Activated gamma-delta T cell (primary cell): Measurements from ENCODE around the gene ATF7.
"Not testable (repeated sequence)": the region's sequence is repeated elsewhere in the genome, so short reads cannot be mapped to it uniquely, and the experiment has no call there.

Experiments
- DNase-seq: peaks from one replicate; lab custom pipeline; 2025; lab: John Stamatoyannopoulos, UW

Gene ATF7

GRCh38 chr12:53564941-53565340, 61.2 kb downstream of the ATF7 start:
- no peak for DNase-seq

GRCh38 chr12:53564278-53564677, 61.9 kb downstream of the ATF7 start:
- no peak for DNase-seq

GRCh38 chr12:53563452-53564028, 62.6 kb downstream of the ATF7 start:
- DNase-seq: no peak

- DNase-seq: no peak
Observed at GRCh38 chr12:53561590-53561953, 64.6 kb downstream of the ATF7 start.

- DNase-seq: no peak
Observed at GRCh38 chr12:53560912-53561589, 65.1 kb downstream of the ATF7 start.

GRCh38 chr12:53560351-53560750, 65.8 kb downstream of the ATF7 start:
- DNase-seq: no peak

GRCh38 chr12:53558631-53559030, 67.6 kb downstream of the ATF7 start:
- DNase-seq: no peak

- DNase-seq: no peak
Observed at GRCh38 chr12:53552361-53553327, 73.5 kb downstream of the ATF7 start.

- no peak for DNase-seq
Observed at GRCh38 chr12:53551889-53552291, 74.3 kb downstream of the ATF7 start.

GRCh38 chr12:53550595-53550994, 75.6 kb downstream of the ATF7 start:
- no peak for DNase-seq

- not testable (repeated sequence) for DNase-seq
Observed at GRCh38 chr12:53550131-53550530, 76.1 kb downstream of the ATF7 start.

- not testable (repeated sequence) for DNase-seq
Observed at GRCh38 chr12:53548354-53548753, 77.8 kb downstream of the ATF7 start.

- DNase-seq: no peak
Observed at GRCh38 chr12:53543539-53543938, 82.6 kb downstream of the ATF7 start.

- no peak for DNase-seq
Observed at GRCh38 chr12:53539526-53539925, 86.7 kb downstream of the ATF7 start.

GRCh38 chr12:53538209-53538689, 87.9 kb downstream of the ATF7 start:
- no peak for DNase-seq

- no peak for DNase-seq
Observed at GRCh38 chr12:53536962-53537361, 89.2 kb downstream of the ATF7 start.

GRCh38 chr12:53533471-53533870, 92.7 kb downstream of the ATF7 start:
- no peak for DNase-seq

GRCh38 chr12:53532524-53533445, 93.4 kb downstream of the ATF7 start:
- DNase-seq: no peak

- no peak for DNase-seq
Observed at GRCh38 chr12:53532021-53532420, 94.2 kb downstream of the ATF7 start.

GRCh38 chr12:53530920-53531319, 95.3 kb downstream of the ATF7 start:
- DNase-seq: no peak

GRCh38 chr12:53530061-53530460, 96.1 kb downstream of the ATF7 start:
- no peak for DNase-seq

GRCh38 chr12:53524476-53524875, 101.7 kb downstream of the ATF7 start:
- DNase-seq: no peak
